Ramos (cell line): ENCODE measurements around the gene KLK6.
"Not testable (repeated sequence)": the region's sequence is repeated elsewhere in the genome, so short reads cannot be mapped to it uniquely, and the experiment has no call there.

Experiments used
- in situ Hi-C: fragments of 300-500 bp; cut with MboI; formaldehyde crosslinking; loops from one replicate; pipeline ENCODE4 v1.14.3; 2022; ENCODE audit warnings: low sequenced_read_pairs; ENCODE audit not compliant: unreplicated experiment

KLK6 gene

GRCh38 chr19:50998061-50998460, 28.7 kb upstream of the KLK6 start:
- in situ Hi-C loops = no loop called here

- in situ Hi-C loops = no loop called here
Measured at GRCh38 chr19:50994129-50994528, 24.7 kb upstream of the KLK6 start.

GRCh38 chr19:50992666-50993035, 23.3 kb upstream of the KLK6 start:
- in situ Hi-C loops = no loop called here

DNA sequence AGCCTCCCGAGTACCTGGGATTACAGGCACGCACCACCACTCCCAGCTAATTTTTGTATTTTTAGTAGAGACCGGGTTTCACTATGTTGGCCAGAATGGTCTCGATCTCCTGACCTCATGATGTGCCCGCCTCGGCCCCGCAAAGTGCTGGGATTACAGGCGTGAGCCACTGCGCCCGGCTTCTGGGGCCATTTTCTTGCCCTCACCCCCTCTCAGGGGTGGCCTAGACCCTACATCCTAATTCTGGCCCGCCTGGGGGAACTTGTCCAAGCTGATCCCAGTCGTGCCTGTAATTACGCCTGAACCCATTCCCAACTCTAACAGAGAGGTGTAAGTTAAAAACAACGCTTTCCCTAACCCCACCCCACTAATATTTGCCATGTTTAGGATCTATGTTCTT, 15.0 kb upstream of the KLK6 start:
- in situ Hi-C loops = not testable (repeated sequence)

DNA sequence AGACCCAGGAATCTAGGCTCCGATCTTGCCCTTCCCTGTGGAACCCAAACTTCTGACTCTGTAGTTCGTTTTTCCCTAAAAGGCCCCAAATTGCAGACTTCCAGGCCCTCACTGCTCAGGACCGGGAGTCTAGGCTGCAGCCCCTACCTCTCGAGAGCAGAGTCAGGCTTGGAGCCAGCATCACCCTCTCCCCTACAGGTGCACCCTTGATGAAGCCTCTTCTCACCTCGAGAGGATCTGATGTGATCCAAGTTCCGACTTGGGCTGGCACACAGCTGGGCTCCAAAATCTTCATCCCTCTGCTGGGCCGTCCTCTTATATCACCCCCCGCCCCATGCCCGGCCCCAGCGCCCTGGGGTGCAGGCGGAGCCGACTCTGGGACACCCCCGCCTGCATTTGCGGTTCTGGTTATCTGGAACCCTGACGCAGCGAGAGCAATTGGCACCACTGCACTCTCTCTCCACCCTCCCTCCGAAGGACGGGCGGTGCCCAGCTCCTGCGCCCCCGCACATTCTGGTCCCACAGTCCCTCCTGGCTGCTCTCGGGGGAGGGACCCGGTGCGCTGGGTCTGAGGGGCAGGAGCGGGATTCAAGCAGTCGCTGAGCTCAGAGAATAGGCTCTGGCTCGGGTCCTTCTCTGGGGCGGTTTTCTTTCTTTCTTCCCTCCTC, 14.4 kb upstream of the KLK6 start, which contains the start of gene KLK7:
KLK7 (minus strand) TSS at position 293 of the 668 bp plus-strand sequence. CDS start 1,518 bp downstream, outside the sequence.
- in situ Hi-C loops = no loop called here

DNA sequence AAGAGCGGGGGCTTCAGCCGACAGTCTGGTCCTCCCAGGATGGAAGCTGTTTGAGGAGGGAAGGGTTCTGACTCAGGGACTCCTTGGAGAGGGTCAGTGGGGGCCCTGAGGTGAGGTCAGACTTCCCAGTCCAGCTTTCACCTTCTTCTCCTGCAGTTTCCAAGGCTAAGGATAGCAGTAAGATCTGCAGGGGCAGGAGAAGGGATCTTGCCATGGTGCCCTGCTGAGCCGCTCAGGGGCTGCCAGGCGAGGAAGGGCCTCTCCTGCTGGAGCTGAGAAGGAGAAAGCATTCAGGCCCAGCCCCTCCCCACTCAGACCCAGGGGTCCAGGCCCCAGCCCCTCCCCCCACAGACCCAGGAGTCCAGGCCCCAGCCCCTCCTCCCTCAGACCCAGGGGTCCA, 12.8 kb upstream of the KLK6 start:
- in situ Hi-C loops = no loop called here

GRCh38 chr19:50981587-50982146, 12.3 kb upstream of the KLK6 start:
- in situ Hi-C loops = no loop called here

GRCh38 chr19:50980208-50980607, 10.8 kb upstream of the KLK6 start:
- in situ Hi-C loops = no loop called here

DNA sequence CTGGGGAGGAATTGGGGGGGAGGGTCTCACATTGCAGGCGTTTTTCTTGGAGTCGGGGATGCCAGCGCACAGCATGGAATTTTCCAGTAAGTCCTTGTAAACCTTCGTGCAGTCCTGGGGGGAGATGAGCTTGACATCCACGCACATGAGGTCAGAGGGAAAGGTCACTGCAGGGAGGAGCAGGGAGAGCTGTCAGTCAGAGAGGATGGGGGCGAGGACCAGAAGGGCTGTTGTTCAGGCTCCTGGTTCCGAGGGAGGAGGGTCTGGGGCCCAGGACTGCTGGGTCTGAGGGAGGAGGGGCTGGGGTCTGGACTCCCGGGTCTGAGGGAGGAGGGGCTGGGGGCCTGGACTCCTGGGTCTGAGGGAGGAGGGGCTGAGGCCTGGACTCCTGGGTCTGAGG, 10.4 kb upstream of the KLK6 start:
- in situ Hi-C loops = no loop called here

DNA sequence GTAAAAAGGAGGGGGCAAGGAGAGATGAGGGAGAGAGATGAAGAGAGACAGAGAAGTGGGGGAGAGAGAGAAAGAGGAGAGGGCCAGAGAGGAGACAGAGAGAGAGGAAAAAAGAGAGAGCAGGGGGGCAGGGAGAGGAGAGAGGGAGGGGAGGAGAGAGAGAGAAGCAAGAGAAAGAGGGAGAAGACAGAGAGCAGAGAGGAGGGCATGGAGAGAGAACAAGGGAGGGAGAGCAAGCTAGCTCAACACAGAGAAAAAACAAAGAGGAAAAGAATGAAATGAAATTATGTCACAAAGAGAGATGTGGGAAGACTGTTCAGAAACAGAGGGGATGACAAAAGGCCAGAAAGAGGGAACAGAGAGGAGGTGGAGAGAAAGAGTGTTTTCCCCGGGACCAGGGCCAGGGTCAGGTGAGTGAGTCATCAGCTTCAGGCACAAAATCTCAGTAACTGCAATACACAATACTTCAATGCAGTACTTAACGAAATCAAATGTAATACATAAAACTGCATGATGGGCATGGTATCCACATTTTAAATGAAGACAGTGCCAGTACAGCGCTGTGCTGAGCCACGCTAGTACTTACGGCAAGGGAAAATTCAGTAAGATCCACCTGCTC, 9.5 kb upstream of the KLK6 start:
- in situ Hi-C loops = no loop called here

GRCh38 chr19:50977626-50978025, 8.2 kb upstream of the KLK6 start:
- in situ Hi-C loops = no loop called here

DNA sequence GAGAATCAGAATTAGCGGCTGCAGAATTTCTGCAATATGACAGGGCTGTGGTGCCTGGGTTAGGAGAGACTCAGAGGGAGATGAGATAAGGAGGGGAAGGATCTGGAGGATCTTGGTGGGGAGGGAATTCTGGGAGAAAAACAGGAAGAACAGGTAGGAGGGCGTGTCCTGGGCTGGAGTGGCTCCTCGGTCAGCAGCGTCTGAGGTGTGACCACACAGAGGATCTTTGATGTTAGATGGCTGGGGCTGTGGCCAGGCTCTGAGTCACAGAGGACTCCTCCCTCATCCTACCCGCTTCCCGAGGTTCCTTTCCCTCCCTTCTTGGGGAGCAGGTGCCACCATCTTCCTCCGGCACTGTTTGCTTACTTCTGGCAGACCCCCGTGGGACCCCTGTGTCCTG, 6.4 kb upstream of the KLK6 start:
- in situ Hi-C loops = no loop called here

GRCh38 chr19:50974702-50975556, 5.5 kb upstream of the KLK6 start:
- in situ Hi-C loops = no loop called here

DNA sequence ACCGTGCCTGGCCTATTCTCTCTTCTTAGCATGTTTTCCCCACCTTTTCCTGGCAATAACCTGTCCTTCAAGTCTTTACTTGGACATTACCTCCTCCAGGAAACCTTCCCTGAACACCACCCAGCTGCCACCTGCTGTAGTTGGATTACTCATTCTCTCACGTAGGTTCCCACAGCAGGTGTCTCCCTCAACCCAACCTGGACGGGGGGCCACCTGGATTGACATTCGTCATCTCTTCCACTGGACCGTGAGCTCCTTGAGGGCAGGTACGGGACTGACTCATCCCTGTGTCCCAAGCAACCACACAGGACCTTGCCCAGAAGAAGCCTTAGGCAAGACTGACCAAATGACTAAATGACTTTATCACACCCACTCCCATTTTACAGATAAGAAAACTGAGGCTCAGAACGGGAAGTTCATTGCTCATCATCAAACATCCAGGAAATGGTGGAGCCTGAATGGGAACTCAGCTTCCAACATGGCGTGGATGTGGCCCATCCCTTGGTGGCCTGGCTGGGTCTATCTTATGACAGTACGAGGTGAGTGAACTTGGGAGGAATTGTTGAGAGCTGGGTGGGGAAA, 3.5 kb upstream of the KLK6 start:
- in situ Hi-C loops = no loop called here

GRCh38 chr19:50969810-50970209, 419 bp upstream of the KLK6 start:
- in situ Hi-C loops = not testable (repeated sequence)

DNA sequence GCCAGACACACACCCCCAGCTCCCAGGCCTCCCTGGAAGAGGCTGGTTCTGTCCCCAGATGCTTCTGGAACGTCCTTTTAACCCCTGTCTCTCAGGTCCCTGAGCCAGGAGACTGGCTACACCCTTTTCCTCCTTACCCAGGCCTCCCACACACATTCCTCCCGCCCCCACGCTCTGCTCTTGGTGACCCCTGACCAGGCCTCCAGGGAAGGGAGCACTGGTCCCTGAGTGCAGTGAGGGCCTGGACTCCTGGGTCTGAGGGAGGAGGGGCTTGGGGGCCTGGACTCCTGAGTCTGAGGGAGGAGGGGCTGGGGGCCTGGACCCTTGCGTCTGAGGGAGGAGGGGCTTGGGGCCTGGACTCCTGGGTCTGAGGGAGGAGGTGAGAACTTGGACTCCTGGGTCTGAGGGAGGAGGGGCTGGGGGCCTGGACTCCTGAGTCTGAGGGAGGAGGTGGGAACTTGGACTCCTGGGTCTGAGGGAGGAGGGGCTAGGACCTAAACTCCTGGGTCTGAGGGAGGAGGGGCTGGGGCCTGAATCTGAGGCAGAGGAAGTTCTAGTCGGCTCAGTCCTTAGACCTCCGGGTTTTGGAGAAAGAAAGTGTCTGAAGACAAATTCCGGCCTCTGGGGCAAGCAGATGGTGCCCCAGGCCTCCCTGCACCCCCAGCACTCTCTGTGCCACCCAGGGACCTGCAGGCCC, 527 bp downstream of the KLK6 start:
- in situ Hi-C loops = no loop called here

GRCh38 chr19:50967929-50968715, 1.3 kb downstream of the KLK6 start:
- in situ Hi-C loops = no loop called here

DNA sequence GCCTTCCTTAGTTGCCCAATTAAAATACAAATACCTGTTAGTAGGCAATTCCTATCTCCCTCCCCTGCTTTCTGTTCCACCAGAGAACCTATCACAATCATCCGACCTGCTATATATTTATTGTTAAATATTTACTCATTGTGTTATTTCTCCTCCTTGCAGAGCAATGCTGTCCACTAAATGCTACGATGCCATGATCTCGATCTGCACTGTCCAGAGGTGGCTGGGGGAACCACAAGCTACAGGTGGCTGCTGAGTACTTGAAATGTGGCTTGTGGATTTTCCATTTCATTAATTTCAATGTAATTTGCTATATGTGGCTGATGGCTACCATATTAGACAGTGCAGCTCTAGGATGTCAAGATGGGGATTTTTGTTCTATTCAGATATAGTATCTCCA, 5.1 kb downstream of the KLK6 start:
- in situ Hi-C loops = no loop called here

- in situ Hi-C loops = no loop called here
Measured at GRCh38 chr19:50963381-50963780, 6.0 kb downstream of the KLK6 start.
